BJ (cell line): ENCODE measurements around the gene SLC45A2. TPM values are rescaled to one million over a fixed set of nuclear protein-coding genes. Genes with fewer than 3 reads are reported as not detected.

Experiments
- CTCF ChIA-PET: fragments of 350-600 bp; formaldehyde crosslinking; extraction: SDS; loops from one replicate; lab custom pipeline; 2021; ENCODE audit warnings: antibody characterized with exemption, inconsistent platforms; lab: Yijun Ruan, JAX
- POLR2A ChIA-PET: fragments of 300-600 bp; sonication (Branson Sonifier 250); formaldehyde crosslinking; extraction: SDS; loops from one replicate; lab custom pipeline; 2021; ENCODE audit warnings: antibody characterized with exemption; lab: Charles Lee
- DNase-seq: peaks from one replicate; pipeline ENCODE4 v3.0.0-alpha.2; 2011; ENCODE audit warnings: low read depth
- H3K27me3 ChIP-seq: 2 replicates; pipeline ENCODE4 v1.6.0; 2011; ENCODE audit warnings: low read length; ENCODE audit not compliant: control insufficient read depth, insufficient read depth
- H3K36me3 ChIP-seq: 2 replicates; pipeline ENCODE4 v1.5.1; 2011; ENCODE audit warnings: low read length; ENCODE audit not compliant: control insufficient read depth, insufficient read depth
- H3K4me3 ChIP-seq: 2 replicates; pipeline ENCODE4 v1.5.1; 2011; ENCODE audit warnings: low read depth, mild to moderate bottlenecking, control low read depth, low read length
- CTCF ChIP-seq: IDR thresholded peaks from 2 replicates; pipeline ENCODE4 v1.5.1; 2011; ENCODE audit warnings: low read depth, mild to moderate bottlenecking, control low read depth, inconsistent platforms, low read length, moderate library complexity; ENCODE audit not compliant: insufficient read depth
- polyA plus RNA-seq: library from polyadenylated mRNA; depleted of rRNA; stranded (reverse); fragments of >200 nt; gene quantifications from 2 replicates; pipeline ENCODE4 v1.2.3, GENCODE V29; 2011

Gene SLC45A2
- polyA plus RNA-seq, 1 experiment: not detected

- no peak for TF ChIP-seq CTCF
- POLR2A ChIA-PET: no interaction called here
- Histone ChIP-seq H3K27me3 (no peaks in the 10 kb centered on the region), H3K36me3 (no peaks in the 10 kb centered on the region), H3K4me3 (no peak overlapping the region)
- no peak for DNase-seq
- CTCF ChIA-PET: interaction anchor here (1.5 kb wide), 1 partner anchor 15 kb away, joined by 4 read pairs; no protein-coding TSS in a partner anchor
Observed at GRCh38 chr5:34020726-34021125, 36.2 kb upstream of the SLC45A2 start.

- TF ChIP-seq CTCF: no peak
- ChIA-PET CTCF (interaction anchor here (1.1 kb wide), 1 partner anchor 21 kb away, joined by 3 read pairs; no protein-coding TSS in a partner anchor), POLR2A (no interaction called here)
- H3K4me3 ChIP-seq: no peak overlapping the region
- no peaks in the 10 kb centered on the region for H3K27me3 ChIP-seq
- no peaks in the 10 kb centered on the region for H3K36me3 ChIP-seq
- no peak for DNase-seq
Observed at GRCh38 chr5:34017254-34017653, 32.8 kb upstream of the SLC45A2 start.

- H3K4me3 ChIP-seq: no peak overlapping the region
- ChIA-PET CTCF (no interaction called here), POLR2A (no interaction called here)
- TF ChIP-seq CTCF: no peak
- no peak for DNase-seq
- H3K27me3 ChIP-seq: no peaks in the 10 kb centered on the region
- no peaks in the 10 kb centered on the region for H3K36me3 ChIP-seq
Observed at GRCh38 chr5:34016750-34017149, 32.3 kb upstream of the SLC45A2 start.

- no peak for TF ChIP-seq CTCF
- Histone ChIP-seq H3K4me3 (no peak overlapping the region), H3K27me3 (no peaks in the 10 kb centered on the region), H3K36me3 (no peaks in the 10 kb centered on the region)
- POLR2A ChIA-PET: no interaction called here
- no peak for DNase-seq
- CTCF ChIA-PET: no interaction called here
Observed at GRCh38 chr5:34016222-34016621, 31.7 kb upstream of the SLC45A2 start.

GRCh38 chr5:34015120-34015822 is 30.8 kb upstream of the SLC45A2 start:
- CTCF ChIA-PET: no interaction called here
- POLR2A ChIA-PET: no interaction called here
- no peak for TF ChIP-seq CTCF

More at GRCh38 chr5:34015120-34015822, 30.8 kb upstream of the SLC45A2 start:
- no peak overlapping the region for H3K4me3 ChIP-seq
- H3K27me3 ChIP-seq: no peaks in the 10 kb centered on the region
- no peak for DNase-seq
- H3K36me3 ChIP-seq: no peaks in the 10 kb centered on the region
